Neural cell (in vitro differentiated cells): Measurements from ENCODE around the gene PLXDC1. TPM values are rescaled to one million over a fixed set of nuclear protein-coding genes. Genes with fewer than 3 reads are reported as not detected.
A peak's percentile ranks its signal among the peaks of the same experiment; 100 is the strongest.

ENCODE experiments used
- H2AFZ ChIP-seq: fragments of 200-600, 300-800 bp; sonication (generic), shearing (Covaris generic); 2 replicates; pipeline ENCODE4 v1.6.0; 2014; ENCODE audit warnings: low read depth, mild to moderate bottlenecking, antibody characterized with exemption, low read length, moderate library complexity
- H3F3A ChIP-seq: fragments of 200-600 bp; shearing (Covaris generic); 2 replicates; pipeline ENCODE4 v1.6.1; 2016; ENCODE audit warnings: mild to moderate bottlenecking, moderate library complexity, mixed read lengths, antibody characterized with exemption, low read length; ENCODE audit not compliant: insufficient read depth, poor library complexity, severe bottlenecking
- H3K27ac ChIP-seq: fragments of 200-600, 300-800 bp; sonication (generic), shearing (Covaris generic); 2 replicates; pipeline ENCODE4 v1.5.1; 2014; ENCODE audit warnings: mild to moderate bottlenecking, low read length, moderate library complexity
- H3K27me3 ChIP-seq: fragments of 300-800, 200-600 bp; sonication (generic), shearing (Covaris generic); 2 replicates; pipeline ENCODE4 v1.6.0; 2014; ENCODE audit warnings: mild to moderate bottlenecking, low read depth, low read length, moderate library complexity; ENCODE audit not compliant: insufficient read depth
- H3K36me3 ChIP-seq: fragments of 300-800, 200-600 bp; sonication (generic), shearing (Covaris generic); 2 replicates; pipeline ENCODE4 v1.5.1; 2014; ENCODE audit warnings: mild to moderate bottlenecking, antibody characterized with exemption, low read length, moderate library complexity; ENCODE audit not compliant: insufficient read depth
- H3K4me2 ChIP-seq: fragments of 300-800, 200-600 bp; sonication (generic), shearing (Covaris generic); 2 replicates; pipeline ENCODE4 v1.6.0; 2014; ENCODE audit warnings: mild to moderate bottlenecking, low read length
- H3K4me3 ChIP-seq: fragments of 300-800, 200-600 bp; sonication (generic), shearing (Covaris generic); 2 replicates; pipeline ENCODE4 v1.5.1; 2014; ENCODE audit warnings: mild to moderate bottlenecking, low read length, moderate library complexity
- H3K79me2 ChIP-seq: fragments of 200-600 bp; shearing (Covaris generic); replicated peaks from 2 replicates; pipeline ENCODE4 v1.6.0; 2014; ENCODE audit warnings: mild to moderate bottlenecking, low read length, moderate library complexity; ENCODE audit not compliant: insufficient read depth
- H3K9ac ChIP-seq: fragments of 300-800, 200-600 bp; sonication (generic), shearing (Covaris generic); 2 replicates; pipeline ENCODE4 v1.6.1; 2016; ENCODE audit warnings: mild to moderate bottlenecking, low read length, mixed read lengths
- H3K9me2 ChIP-seq: fragments of 200-600 bp; shearing (Covaris generic); 2 replicates; pipeline ENCODE4 v1.6.1; 2016; ENCODE audit warnings: mild to moderate bottlenecking, low read length, mixed read lengths; ENCODE audit not compliant: insufficient read depth
- H3K9me3 ChIP-seq: fragments of 200-600, 300-800 bp; sonication (generic), shearing (Covaris generic); 2 replicates; pipeline ENCODE4 v1.6.1; 2016; ENCODE audit warnings: mild to moderate bottlenecking, mixed run types, low read length, moderate library complexity, mixed read lengths
- H4K20me1 ChIP-seq: fragments of 200-600 bp; shearing (Covaris generic); 2 replicates; pipeline ENCODE4 v1.6.1; 2016; ENCODE audit warnings: mild to moderate bottlenecking, mixed run types; ENCODE audit not compliant: insufficient read depth
- CTCF ChIP-seq: fragments of 450-650 bp; IDR thresholded peaks from 2 replicates; pipeline ENCODE4 v1.5.1; 2014; ENCODE audit warnings: antibody characterized with exemption, mild to moderate bottlenecking, moderate library complexity; ENCODE audit not compliant: poor library complexity, severe bottlenecking
- EP300 ChIP-seq: fragments of 450-650 bp; conservative IDR thresholded peaks from 2 replicates; pipeline ENCODE4 v1.6.1; 2014; ENCODE audit warnings: antibody characterized with exemption, mild to moderate bottlenecking, moderate library complexity; ENCODE audit not compliant: poor library complexity, severe bottlenecking
- EZH2 ChIP-seq: fragments of 200-600, 300-800 bp; shearing (Covaris generic), sonication (generic); IDR thresholded peaks from 2 replicates; pipeline ENCODE4 v1.6.1; 2014; ENCODE audit warnings: antibody characterized with exemption, low read length, borderline replicate concordance, mild to moderate bottlenecking; ENCODE audit not compliant: insufficient read depth, poor library complexity, severe bottlenecking
- POLR2AphosphoS5 ChIP-seq: IDR thresholded peaks from 2 replicates; pipeline ENCODE4 v1.6.1; 2012
- RAD21 ChIP-seq: fragments of 450-650 bp; conservative IDR thresholded peaks from 2 replicates; pipeline ENCODE4 v1.6.1; 2014; ENCODE audit warnings: antibody characterized with exemption, mild to moderate bottlenecking, moderate library complexity
- REST ChIP-seq: IDR thresholded peaks from 2 replicates; pipeline ENCODE4 v1.6.1; 2012; ENCODE audit warnings: borderline replicate concordance
- SMC3 ChIP-seq: fragments of 450-650 bp; conservative IDR thresholded peaks from 2 replicates; pipeline ENCODE4 v1.6.1; 2014; ENCODE audit warnings: antibody characterized with exemption, mild to moderate bottlenecking, moderate library complexity; ENCODE audit not compliant: poor library complexity
- TAF1 ChIP-seq: IDR thresholded peaks from 2 replicates; pipeline ENCODE4 v1.6.1; 2012; ENCODE audit warnings: low read depth
- polyA plus RNA-seq: library from polyadenylated mRNA; depleted of rRNA; stranded (reverse); fragments of >200 nt; gene quantifications from 2 replicates; pipeline ENCODE4 v1.2.3, GENCODE V29; 2014

PLXDC1 gene
- polyA plus RNA-seq, 1 donor from 2014 or later, result 10.0 TPM

- H3K4me2 ChIP-seq, result no peak overlapping the region
- no peak overlapping the region for H2AFZ ChIP-seq
- H3K9ac ChIP-seq, result no peak overlapping the region
- H3K9me2 ChIP-seq, result no peaks in the 10 kb centered on the region
- no peaks in the 10 kb centered on the region for H3K36me3 ChIP-seq
- TF ChIP-seq EZH2 (no peak), POLR2AphosphoS5 (no peak), RAD21 (peak; percentile 57), CTCF (peak; percentile 68), SMC3 (peak; percentile 64)
- no peak overlapping the region for H3K4me3 ChIP-seq
- H3F3A ChIP-seq, result no peaks in the 10 kb centered on the region
- no peak overlapping the region for H3K27ac ChIP-seq
- H4K20me1 ChIP-seq, result no peaks in the 10 kb centered on the region
- H3K79me2 ChIP-seq, result no peaks in the 10 kb centered on the region
- no peaks in the 10 kb centered on the region for H3K9me3 ChIP-seq
- H3K27me3 ChIP-seq, result no peaks in the 10 kb centered on the region
These were observed 82.2 kb downstream of the PLXDC1 start for GRCh38 chr17:39069114-39069756.

- H3K9ac ChIP-seq, result no peak overlapping the region
- H3K4me2 ChIP-seq, result no peak overlapping the region
- TF ChIP-seq CTCF (no peak), EZH2 (no peak), TAF1 (no peak), EP300 (no peak), REST (no peak), SMC3 (no peak), RAD21 (no peak)
- H3K79me2 ChIP-seq, result no peaks in the 10 kb centered on the region
- no peaks in the 10 kb centered on the region for H3K27me3 ChIP-seq
- no peaks in the 10 kb centered on the region for H3F3A ChIP-seq
- H3K27ac ChIP-seq, result no peak overlapping the region
- H3K9me2 ChIP-seq, result no peaks in the 10 kb centered on the region
- H4K20me1 ChIP-seq, result no peaks in the 10 kb centered on the region
- H2AFZ ChIP-seq, result no peak overlapping the region
- no peaks in the 10 kb centered on the region for H3K9me3 ChIP-seq
- no peaks in the 10 kb centered on the region for H3K36me3 ChIP-seq
- H3K4me3 ChIP-seq, result no peak overlapping the region
These were observed 86.6 kb downstream of the PLXDC1 start for GRCh38 chr17:39064819-39065218.
